HG02970 (cell line): ENCODE data around the gene PRKAG2.

Source experiments
- ATAC-seq: cut with Tn5 transposase; IDR thresholded peaks from one replicate; pipeline ENCODE4 v1.9.1; 2021; ENCODE audit warnings: mild to moderate bottlenecking, moderate library complexity, moderate number of reproducible peaks; ENCODE audit not compliant: unreplicated experiment, low FRiP score

The PRKAG2 gene

GRCh38 chr7:151705636-151706276, 171.2 kb downstream of the PRKAG2 start:
- ATAC-seq: no peak

DNA sequence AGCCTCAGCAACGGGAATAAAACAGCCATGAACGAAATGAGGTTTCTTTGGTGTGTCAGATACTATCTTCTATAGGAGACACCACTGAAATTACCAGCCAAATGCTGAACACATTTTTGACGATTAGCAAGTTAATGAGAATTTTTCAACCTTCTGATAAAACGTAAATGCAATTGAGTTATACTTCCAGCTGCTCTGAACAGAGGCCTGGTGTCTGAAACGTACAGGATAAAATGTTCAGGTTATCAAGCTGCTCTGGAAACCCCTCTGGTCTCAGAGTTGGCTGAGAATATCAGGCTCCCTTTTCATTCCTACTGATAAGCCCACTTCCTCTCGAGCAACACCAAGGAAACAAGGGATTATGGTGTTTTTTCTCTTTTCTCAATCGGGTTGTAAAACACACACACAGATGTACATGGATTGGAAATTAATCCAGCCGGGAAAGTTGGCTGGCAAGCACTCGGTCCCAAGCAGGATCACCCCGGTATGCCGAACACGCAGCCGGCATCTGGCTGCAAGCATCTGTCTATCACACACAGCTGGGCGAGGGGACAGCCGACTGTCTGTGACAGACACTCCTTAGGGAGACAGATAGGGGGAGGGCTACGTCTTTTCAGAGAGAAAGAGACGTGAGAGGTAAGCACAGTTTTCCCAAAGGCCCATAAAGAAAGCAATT, 171.8 kb downstream of the PRKAG2 start:
- ATAC-seq: no peak

GRCh38 chr7:151704299-151704959, 172.5 kb downstream of the PRKAG2 start:
- ATAC-seq: no peak

- ATAC-seq: no peak
Observed at GRCh38 chr7:151702961-151703360, 174.0 kb downstream of the PRKAG2 start.

DNA sequence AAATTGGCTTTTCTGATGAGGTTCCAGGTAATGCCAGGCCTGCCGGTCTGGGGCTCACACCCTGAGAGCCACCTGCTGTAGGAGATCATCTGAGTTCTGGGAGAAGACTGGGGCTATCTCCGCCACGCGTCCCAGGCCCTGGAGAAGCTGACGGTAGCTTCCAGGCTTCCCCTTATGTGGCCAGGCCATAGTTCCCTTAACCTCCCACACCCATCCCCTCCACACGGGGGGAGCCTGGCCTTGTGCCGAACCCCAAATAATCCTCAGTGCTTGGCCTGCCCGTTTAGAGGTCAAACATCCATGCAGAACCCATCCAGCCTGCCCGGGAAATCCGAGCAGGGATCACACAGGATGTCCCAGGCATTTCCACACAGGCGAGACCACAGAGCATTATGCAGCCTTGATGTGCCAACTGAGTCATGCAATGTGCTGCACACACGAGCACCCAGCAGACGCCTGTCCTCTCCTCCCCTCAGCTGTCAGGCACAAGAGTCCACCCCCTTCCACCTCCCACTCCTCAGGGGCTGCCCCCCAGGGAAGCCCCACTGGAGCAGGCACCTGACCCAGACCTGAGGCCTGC, 176.2 kb downstream of the PRKAG2 start:
- no peak for ATAC-seq

DNA sequence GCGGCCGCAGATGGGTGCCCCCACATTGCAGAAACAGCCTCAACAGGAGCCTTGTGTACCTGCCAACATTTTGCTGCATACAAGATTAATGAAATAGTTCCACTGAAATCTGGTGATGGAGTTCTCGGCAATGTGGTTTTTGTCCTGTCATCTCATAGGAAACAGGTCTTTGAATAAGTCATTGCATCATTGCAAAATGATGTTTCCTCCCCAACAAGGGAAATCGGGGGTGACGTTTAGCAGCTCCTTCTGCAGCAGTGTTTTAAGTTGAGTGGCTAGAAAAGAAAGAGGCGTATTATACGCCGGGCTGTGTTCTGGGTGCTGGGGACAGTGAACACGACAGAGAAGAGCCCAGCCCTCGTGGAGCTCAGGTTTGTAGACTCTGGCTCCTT, 177.0 kb downstream of the PRKAG2 start:
- no peak for ATAC-seq

GRCh38 chr7:151699147-151699927, 177.6 kb downstream of the PRKAG2 start:
- ATAC-seq: no peak

DNA sequence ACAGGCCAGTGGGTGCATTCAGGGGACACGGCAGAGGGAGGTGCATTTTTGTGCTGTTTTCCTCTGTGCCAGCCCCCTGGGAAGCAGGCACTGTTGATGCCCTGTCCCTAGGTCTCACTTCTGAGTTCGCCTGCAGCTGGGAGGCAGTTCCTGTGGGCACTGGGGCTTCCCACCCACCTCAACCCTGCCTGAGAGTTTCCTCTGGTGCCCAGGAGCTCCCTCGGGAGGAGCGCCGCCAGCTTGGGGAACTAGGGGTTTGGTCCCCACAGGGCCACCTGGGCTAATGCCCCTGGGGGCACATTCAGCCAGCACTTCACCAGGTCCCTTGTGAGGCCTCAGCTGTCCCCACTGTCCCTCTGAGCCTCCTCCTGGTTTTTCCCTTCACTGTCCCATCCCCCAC, 179.0 kb downstream of the PRKAG2 start:
- ATAC-seq: no peak

DNA sequence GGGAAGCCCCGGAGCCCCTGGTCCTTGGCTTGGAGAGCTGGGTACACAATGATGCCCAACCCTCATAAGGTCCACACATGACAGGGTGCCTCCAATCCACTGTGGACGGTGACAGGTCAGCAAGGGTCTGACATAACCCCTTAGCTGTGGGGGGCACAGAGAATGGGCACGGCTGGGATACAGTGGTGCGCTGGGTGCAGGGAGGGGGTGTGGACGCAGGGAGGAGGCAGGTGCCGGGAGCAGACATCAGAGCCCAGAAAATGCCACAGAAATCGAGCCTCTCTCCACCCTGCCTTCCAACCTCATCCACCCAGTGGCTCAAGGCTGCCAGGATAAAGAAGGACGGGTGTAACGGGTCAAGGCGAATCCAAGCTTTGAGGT, 179.4 kb downstream of the PRKAG2 start:
- no peak for ATAC-seq

DNA sequence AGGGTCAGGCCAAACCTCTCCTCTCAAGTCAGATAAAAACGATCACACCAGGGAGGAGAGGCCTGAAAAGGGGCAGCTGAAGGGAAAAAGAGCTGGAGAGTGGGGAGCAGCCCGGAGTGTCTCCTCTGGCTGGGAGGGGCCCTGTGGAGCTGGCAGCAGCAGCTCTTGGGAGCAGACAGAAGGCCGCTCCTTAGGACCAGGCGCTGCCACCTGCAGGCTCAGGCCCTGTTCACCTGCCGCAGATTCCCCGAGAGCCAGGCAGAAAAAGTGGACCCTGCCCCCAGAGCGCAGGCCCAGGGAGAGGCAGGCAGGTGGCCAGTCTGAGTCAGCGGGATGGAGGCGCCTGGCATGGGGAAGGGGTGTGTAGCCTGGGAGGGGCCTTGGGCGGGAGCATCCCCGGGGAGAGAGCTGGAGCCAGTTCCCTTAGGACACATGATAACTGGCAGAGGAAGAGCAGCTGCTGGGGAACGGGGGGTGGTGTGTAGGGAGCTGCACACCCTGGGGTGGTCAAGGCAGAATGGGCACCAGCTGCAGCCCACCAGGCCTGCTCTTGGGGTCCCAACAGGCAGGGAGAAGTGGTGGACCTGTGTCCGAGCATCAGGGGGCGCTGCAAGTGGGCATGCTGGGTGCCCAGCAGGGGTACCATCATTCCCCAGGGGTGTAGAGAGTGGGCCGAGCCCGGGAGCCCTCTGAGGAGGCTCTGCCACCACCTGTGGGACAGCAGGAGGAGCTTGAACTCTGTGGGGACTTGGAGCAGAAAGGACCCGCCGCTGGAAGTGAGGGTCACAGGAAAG, 180.0 kb downstream of the PRKAG2 start:
- no peak for ATAC-seq

DNA sequence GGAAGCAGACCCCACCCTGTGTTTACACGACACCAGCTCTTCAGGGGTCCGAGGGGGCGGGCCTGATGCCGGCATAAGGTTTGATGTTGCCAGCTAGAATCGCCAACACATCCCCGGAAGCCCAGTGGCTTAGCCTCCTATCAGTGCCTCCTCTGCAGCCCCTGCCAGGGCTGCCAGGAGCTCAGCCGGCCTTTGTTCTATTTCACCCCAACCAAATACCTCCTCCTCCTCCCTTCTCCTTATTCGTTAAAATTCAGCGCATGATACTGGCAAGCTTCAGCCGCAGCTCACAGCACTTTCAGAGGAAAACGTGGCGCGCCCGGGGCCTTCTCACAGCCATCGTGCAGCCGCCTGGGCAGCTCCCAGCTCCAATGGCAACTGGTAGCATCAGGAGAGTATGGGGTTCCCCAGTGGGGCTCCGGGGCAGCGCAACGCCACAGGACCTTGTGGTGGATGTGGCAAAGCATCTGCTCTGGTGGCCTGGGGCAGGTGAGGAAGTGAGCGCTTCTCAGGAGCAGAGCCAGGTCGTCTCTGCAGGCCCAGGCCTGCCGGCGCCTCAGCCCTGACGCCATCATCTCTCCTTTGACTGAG, 180.9 kb downstream of the PRKAG2 start:
- ATAC-seq: no peak

DNA sequence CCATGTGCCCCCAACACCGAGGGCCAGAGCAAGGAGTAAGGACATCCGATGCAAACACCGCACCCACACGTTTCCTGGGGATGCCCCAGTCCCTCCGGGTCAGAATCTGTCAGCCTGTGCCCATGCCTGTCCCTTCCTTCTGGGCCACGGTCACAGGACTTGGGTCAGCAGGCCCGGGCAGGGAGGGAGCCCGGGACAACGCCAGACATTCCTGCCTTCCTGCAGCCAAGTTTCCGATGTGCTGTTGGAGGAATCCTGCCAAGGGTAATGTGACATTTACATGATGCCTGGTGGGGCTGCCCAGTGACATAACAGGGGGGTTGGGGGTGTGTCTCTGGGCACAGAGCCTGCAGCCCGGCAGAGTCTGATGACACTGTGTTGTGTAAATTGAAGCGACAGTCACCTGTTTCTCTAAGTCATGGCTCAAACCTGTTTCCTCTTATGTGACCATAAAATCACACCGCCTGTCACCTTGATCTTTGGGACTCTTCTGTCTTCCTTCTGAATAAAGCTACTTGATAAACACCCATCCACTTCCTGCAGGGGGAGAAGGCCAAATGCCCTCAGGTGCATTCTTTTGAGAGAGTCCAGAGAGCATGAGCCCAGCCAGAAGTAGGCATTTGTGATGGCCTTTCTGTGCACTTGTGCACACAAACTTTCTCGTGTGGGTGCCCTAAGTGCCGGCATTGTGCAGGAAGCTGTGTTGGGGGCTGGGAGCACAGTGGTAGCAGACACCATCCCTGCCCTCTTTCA, 181.9 kb downstream of the PRKAG2 start:
- no peak for ATAC-seq

DNA sequence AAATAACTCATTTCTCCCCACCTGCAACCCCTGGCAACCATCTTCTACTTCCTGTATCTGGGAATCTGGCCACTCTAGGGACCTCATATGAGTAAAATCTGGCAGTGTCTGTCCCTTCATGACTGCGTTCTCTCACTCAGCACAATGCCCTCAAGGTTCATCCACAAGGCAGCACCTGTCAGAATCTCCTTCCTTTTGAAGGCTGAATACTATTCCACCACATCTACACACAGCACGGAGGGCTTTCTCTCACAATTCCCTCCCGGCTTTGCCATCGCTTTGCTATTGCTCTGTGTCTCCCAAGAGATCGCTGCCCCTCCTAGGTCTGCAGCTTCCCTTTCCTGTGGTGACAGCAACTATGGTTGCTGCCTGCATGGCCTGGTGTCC, 182.5 kb downstream of the PRKAG2 start:
- no peak for ATAC-seq

DNA sequence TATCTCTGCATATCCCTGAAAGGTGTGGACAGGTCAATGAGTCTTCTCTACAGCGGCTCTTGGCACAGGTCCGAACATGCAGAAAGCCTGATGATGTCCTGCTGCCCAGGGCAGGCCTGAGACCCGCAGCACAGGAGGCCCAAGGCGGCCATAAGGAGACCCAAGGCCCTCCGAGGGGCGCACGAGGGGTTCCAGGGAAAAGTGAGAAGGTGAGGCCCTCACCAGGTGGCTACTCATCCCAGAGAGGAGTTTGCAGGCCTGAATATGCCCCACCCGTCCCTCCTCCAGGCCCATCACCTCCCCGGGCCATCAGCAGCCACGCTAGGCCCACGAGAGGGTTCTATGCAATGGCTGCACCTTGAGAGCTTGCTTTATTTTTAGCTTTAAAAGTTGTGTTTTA, 183.8 kb downstream of the PRKAG2 start:
- ATAC-seq: no peak

- no peak for ATAC-seq
Observed at GRCh38 chr7:151692721-151693120, 184.2 kb downstream of the PRKAG2 start.

DNA sequence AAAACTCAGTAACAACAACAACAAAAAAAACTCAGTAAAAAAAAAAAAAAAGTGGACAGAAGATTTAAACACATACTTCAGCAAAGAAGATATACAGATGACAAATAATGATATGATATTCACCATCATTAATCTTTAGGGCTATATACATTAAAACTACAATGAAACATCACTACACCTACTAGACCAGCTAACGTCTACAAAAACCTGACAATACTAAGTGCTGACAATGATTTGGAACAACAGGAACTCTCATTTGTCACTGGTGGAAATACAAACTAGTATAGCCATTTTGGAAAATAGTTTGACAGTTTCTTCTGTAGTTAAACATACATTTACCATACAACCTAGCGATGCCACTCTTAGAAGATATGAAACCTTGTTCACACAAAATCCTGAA, 185.5 kb downstream of the PRKAG2 start:
- ATAC-seq: no peak

- no peak for ATAC-seq
Observed at GRCh38 chr7:151690606-151691005, 186.3 kb downstream of the PRKAG2 start.

GRCh38 chr7:151689196-151689971, 187.5 kb downstream of the PRKAG2 start:
- no peak for ATAC-seq
